Neural progenitor cell (in vitro differentiated cells): ENCODE results near the gene PDE9A. TPM values are rescaled to one million over a fixed set of nuclear protein-coding genes. Genes with fewer than 3 reads are reported as not detected.

Experiments
- DNase-seq: peaks from one replicate; pipeline ENCODE4 v3.0.0-alpha.2; 2016; ENCODE audit warnings: low spot score
- H2AFZ ChIP-seq: fragments of 200-600 bp; sonication (generic); replicated peaks from 2 replicates; pipeline ENCODE4 v1.6.1; 2016; ENCODE audit warnings: antibody characterized with exemption
- H3F3A ChIP-seq: fragments of 200-600 bp; sonication (generic); 2 replicates; pipeline ENCODE4 v1.6.1; 2016; ENCODE audit warnings: antibody characterized with exemption, low read depth
- H3K27ac ChIP-seq: fragments of 200-600 bp; sonication (generic); 2 replicates; pipeline ENCODE4 v1.5.1; 2016; ENCODE audit warnings: mild to moderate bottlenecking
- H3K27me3 ChIP-seq: fragments of 200-600 bp; sonication (generic); 2 replicates; pipeline ENCODE4 v1.6.1; 2016; ENCODE audit warnings: mild to moderate bottlenecking, moderate library complexity
- H3K36me3 ChIP-seq: fragments of 200-600 bp; sonication (generic); 2 replicates; pipeline ENCODE4 v1.5.1; 2016
- H3K4me1 ChIP-seq: fragments of 200-600 bp; sonication (generic); 2 replicates; pipeline ENCODE4 v1.6.1; 2016; ENCODE audit warnings: mixed run types
- H3K4me2 ChIP-seq: fragments of 200-600 bp; sonication (generic); 2 replicates; pipeline ENCODE4 v1.6.1; 2016
- H3K4me3 ChIP-seq: fragments of 200-600 bp; sonication (generic); 2 replicates; pipeline ENCODE4 v1.5.1; 2016
- H3K79me2 ChIP-seq: fragments of 200-600 bp; sonication (generic); 2 replicates; pipeline ENCODE4 v1.6.1; 2016; ENCODE audit warnings: low read depth
- H3K9ac ChIP-seq: fragments of 200-600 bp; sonication (generic); 2 replicates; pipeline ENCODE4 v1.6.1; 2016
- H3K9me3 ChIP-seq: fragments of 200-600 bp; sonication (generic); 2 replicates; pipeline ENCODE4 v1.5.1; 2016; ENCODE audit warnings: low read depth
- H4K20me1 ChIP-seq: fragments of 200-600 bp; sonication (generic); 2 replicates; pipeline ENCODE4 v1.6.1; 2016; ENCODE audit warnings: low read depth
- H3K27ac Mint-ChIP-seq: 3 replicates; pipeline ENCODE4 v1.8.0; 2021; ENCODE audit warnings: mixed read lengths
- H3K27me3 Mint-ChIP-seq: 2 replicates; pipeline ENCODE4 v1.8.0; 2022; ENCODE audit warnings: low read depth, mild to moderate bottlenecking, inconsistent platforms, moderate library complexity, mixed read lengths; ENCODE audit not compliant: insufficient read depth
- H3K36me3 Mint-ChIP-seq: 3 replicates; pipeline ENCODE4 v1.8.0; 2021; ENCODE audit warnings: mixed read lengths
- H3K4me1 Mint-ChIP-seq: 3 replicates; pipeline ENCODE4 v1.8.0; 2021; ENCODE audit warnings: mixed read lengths
- H3K4me3 Mint-ChIP-seq: 3 replicates; pipeline ENCODE4 v1.8.0; 2021; ENCODE audit warnings: mild to moderate bottlenecking, moderate library complexity, mixed read lengths
- H3K9me3 Mint-ChIP-seq: 3 replicates; pipeline ENCODE4 v1.8.0; 2020; ENCODE audit warnings: mixed read lengths
- CTCF ChIP-seq: fragments of 200-600 bp; sonication (generic); IDR thresholded peaks from 2 replicates; pipeline ENCODE4 v1.5.1; 2017; ENCODE audit warnings: antibody characterized with exemption, mild to moderate bottlenecking
- EZH2 ChIP-seq: fragments of 200-600 bp; sonication (generic); IDR thresholded peaks from 2 replicates; pipeline ENCODE4 v1.6.1; 2017; ENCODE audit warnings: antibody characterized with exemption, mild to moderate bottlenecking, moderate library complexity
- EZH2phosphoT487 ChIP-seq: fragments of 200-600 bp; sonication (generic); IDR thresholded peaks from 2 replicates; pipeline ENCODE4 v1.6.1; 2017; ENCODE audit warnings: antibody characterized with exemption
- total RNA-seq: library from RNA; depleted of rRNA; stranded (reverse); fragments of >200 nt; gene quantifications from 2 replicates; pipeline ENCODE4 v1.2.3, GENCODE V29; 2015; ENCODE audit warnings: low replicate concordance

Gene PDE9A
- total RNA-seq, 1 donor from 2014 or later, result 41.0 TPM

GRCh38 chr21:42633858-42634257 is 19.6 kb upstream of the PDE9A start:
- Histone ChIP-seq H3K4me2 (no peak overlapping the region), H3F3A (no peaks in the 10 kb centered on the region), H3K27me3 (peaks cover 4% of the 10 kb centered on the region), H3K36me3 (no peaks in the 10 kb centered on the region), H3K4me1 (peaks cover 11% of the 10 kb centered on the region), H3K27ac (no peak overlapping the region), H3K9ac (no peak overlapping the region), H3K9me3 (no peaks in the 10 kb centered on the region), H4K20me1 (no peaks in the 10 kb centered on the region), H2AFZ (no peak overlapping the region), H3K79me2 (no peaks in the 10 kb centered on the region), H3K4me3 (no peak overlapping the region)
- peaks cover 9% of the 10 kb centered on the region for H3K4me1 Mint-ChIP-seq
- no peak for DNase-seq
- no peak overlapping the region for H3K4me3 Mint-ChIP-seq
- peaks cover 3% of the 10 kb centered on the region for H3K27me3 Mint-ChIP-seq
- H3K9me3 Mint-ChIP-seq, result no peaks in the 10 kb centered on the region
- H3K27ac Mint-ChIP-seq, result no peak overlapping the region
- TF ChIP-seq EZH2 (no peak), EZH2phosphoT487 (no peak), CTCF (no peak)
- H3K36me3 Mint-ChIP-seq, result peaks cover 2% of the 10 kb centered on the region

DNA sequence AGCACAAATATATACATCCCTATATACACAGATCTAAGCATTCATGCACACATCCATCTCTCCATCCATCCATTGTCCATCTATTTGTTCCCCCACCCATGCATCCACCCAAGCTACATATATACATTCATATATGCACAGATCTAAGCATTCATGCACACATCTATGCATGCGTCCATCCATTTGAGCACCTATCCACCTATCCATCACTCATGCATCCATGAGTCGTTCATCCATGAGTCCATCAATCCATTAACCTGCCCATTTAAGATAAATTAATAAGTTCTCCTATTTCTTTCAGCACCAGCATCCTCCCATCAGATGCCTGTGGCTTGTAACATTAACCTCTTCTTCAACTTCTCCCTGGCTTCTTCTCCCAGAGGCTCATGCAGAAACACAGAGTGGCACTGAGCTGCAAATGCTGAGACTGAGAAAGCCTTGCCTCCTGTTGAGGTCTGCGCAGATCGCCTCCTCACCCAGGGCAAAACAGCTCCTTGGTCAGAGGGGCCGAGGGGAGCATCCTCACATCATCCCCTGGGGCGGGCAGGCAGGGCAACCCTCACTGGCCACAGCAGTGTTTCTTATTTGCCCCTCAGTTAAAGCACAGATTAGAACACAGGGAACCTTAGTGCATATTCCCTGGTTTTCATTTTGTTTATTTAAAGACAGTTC is 17.4 kb upstream of the PDE9A start:
- Histone ChIP-seq H3K9me3 (no peaks in the 10 kb centered on the region), H2AFZ (no peak overlapping the region), H3K9ac (no peak overlapping the region), H3K27me3 (peaks cover 4% of the 10 kb centered on the region), H3F3A (no peaks in the 10 kb centered on the region), H4K20me1 (no peaks in the 10 kb centered on the region), H3K79me2 (no peaks in the 10 kb centered on the region), H3K4me1 (peaks cover 15% of the 10 kb centered on the region), H3K27ac (no peak overlapping the region), H3K4me3 (no peak overlapping the region), H3K4me2 (no peak overlapping the region), H3K36me3 (no peaks in the 10 kb centered on the region)
- TF ChIP-seq EZH2 (no peak), CTCF (no peak), EZH2phosphoT487 (no peak)
- no peaks in the 10 kb centered on the region for H3K9me3 Mint-ChIP-seq
- H3K36me3 Mint-ChIP-seq, result peaks cover 2% of the 10 kb centered on the region
- DNase-seq, result no peak
- no peak overlapping the region for H3K4me3 Mint-ChIP-seq
- peaks cover 3% of the 10 kb centered on the region for H3K27me3 Mint-ChIP-seq
- no peak overlapping the region for H3K27ac Mint-ChIP-seq
- H3K4me1 Mint-ChIP-seq, result peaks cover 15% of the 10 kb centered on the region

GRCh38 chr21:42636520-42637266 is 16.7 kb upstream of the PDE9A start:
- H3K27me3 ChIP-seq, result peaks cover 4% of the 10 kb centered on the region
- H3K4me1 Mint-ChIP-seq, result peaks cover 21% of the 10 kb centered on the region
- H3K4me1 ChIP-seq, result peaks cover 18% of the 10 kb centered on the region
- no peak overlapping the region for H3K4me2 ChIP-seq
- no peaks in the 10 kb centered on the region for H3K79me2 ChIP-seq
- H3K9ac ChIP-seq, result no peak overlapping the region
- no peak overlapping the region for H2AFZ ChIP-seq
- no peak for TF ChIP-seq EZH2
- DNase-seq, result no peak
- no peak overlapping the region for H3K27ac Mint-ChIP-seq
- H3K9me3 ChIP-seq, result no peaks in the 10 kb centered on the region
- H3K4me3 ChIP-seq, result no peak overlapping the region
- H3K36me3 ChIP-seq, result no peaks in the 10 kb centered on the region
- H3F3A ChIP-seq, result no peaks in the 10 kb centered on the region
- H4K20me1 ChIP-seq, result no peaks in the 10 kb centered on the region
- peaks cover 3% of the 10 kb centered on the region for H3K27me3 Mint-ChIP-seq
- H3K9me3 Mint-ChIP-seq, result no peaks in the 10 kb centered on the region
- H3K36me3 Mint-ChIP-seq, result peaks cover 2% of the 10 kb centered on the region
- H3K4me3 Mint-ChIP-seq, result no peak overlapping the region
- H3K27ac ChIP-seq, result no peak overlapping the region
